Measurements from ENCODE around the gene ZBTB8OS.

Gene ZBTB8OS

DNA sequence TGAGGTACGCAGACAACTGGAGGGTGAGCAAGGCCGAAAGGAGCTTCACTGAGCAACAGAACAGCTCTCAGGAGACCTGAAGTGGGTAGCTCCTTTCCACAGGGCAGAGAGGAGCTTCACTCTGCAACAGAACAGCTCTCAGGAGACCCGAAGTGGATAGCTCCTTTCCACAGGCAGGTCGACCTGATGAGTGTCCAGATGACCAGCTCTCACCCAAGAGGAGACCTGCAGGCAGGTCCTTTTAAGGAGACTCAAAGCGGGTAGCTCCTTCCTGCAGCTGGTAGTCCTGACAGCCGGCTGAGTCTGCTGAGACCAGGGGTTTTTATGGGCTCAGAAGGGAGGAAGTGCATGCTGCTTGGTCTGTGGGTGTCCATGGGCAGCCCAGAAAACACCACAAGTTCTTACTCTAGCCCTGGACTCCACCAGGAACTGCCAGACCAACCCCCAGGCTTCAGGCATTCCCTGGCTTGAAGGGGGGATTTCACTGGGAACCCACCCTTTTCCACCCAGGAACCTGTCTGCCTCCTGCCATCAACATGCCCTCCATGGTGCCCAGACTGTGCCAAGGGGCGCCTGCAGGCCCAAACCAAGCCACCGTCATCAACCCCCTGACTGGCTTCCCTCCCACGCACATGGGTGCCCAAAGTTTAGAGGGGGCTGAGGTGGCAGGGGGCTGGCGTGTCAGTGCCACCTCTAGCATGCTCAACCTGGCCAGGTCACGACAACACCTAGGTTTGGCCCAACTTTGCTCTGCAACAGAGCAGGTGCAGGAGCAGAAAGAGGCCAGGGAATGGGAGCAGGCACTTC, 43.6 kb downstream of the ZBTB8OS start:
- no peak for DNase-seq

DNA sequence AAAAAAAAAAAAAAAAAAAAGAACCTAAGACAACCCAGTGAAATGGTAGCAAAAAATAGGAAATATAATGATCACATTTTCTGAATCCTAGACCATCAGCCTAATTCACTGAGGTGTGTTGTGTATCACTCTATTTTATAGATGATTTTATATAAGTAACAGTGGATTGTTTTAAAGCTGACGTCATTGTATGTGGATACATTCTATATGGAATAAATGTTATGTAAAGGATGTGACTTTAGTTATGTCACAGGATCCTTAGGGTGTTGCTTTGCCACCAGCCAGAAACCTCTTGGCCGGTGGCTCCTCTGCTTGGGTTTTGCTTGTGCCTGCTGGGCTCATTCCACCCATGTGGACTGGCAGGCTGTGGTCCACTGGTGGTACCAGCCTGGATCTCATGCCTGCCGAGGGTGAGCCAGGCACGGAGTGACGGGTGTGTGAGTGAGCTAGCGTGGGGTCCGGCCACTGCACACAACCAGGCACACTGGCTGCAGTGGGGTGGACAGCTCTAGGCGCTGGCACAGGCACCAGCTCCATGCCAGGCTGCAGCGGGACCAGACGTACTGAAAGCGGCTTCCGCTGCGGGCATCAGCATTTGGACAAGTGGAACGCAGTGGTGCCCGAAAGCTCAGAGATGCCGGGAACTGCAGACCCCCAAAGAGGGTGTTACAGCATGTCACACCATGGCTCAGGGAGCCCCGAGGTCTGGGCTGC, 44.5 kb downstream of the ZBTB8OS start:
- DNase-seq = no peak

DNA sequence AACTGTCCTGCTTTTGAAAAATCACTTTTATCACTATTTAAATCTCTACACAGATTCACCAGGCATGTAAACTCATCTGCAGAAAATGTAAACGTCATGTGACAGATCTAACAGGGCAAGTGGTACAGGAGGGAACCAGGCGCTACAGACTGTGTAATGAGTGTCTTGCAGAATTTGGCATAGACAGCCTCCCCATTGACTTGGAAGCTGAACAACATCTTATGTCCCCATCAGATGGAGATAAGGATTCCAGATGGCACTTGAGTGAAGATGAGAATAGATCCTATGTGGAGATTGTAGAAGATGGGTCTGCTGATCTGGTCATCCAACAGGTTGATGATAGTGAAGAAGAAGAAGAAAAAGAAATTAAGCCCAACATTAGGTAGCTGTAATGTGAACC, 50.3 kb downstream of the ZBTB8OS start:
- DNase-seq = no peak

DNA sequence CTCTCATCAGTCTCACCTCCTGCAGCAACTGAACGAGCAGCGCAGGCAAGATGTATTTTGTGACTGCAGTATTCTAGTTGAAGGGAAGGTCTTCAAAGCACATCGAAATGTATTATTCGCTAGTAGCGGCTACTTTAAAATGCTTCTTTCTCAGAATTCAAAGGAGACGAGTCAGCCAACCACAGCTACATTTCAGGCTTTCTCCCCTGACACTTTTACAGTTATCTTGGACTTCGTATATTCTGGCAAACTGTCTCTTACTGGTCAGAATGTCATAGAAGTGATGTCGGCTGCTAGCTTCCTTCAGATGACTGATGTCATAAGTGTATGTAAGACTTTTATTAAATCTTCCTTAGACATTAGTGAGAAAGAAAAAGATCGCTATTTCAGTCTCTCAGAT, 57.4 kb downstream of the ZBTB8OS start:
- DNase-seq = no peak

DNA sequence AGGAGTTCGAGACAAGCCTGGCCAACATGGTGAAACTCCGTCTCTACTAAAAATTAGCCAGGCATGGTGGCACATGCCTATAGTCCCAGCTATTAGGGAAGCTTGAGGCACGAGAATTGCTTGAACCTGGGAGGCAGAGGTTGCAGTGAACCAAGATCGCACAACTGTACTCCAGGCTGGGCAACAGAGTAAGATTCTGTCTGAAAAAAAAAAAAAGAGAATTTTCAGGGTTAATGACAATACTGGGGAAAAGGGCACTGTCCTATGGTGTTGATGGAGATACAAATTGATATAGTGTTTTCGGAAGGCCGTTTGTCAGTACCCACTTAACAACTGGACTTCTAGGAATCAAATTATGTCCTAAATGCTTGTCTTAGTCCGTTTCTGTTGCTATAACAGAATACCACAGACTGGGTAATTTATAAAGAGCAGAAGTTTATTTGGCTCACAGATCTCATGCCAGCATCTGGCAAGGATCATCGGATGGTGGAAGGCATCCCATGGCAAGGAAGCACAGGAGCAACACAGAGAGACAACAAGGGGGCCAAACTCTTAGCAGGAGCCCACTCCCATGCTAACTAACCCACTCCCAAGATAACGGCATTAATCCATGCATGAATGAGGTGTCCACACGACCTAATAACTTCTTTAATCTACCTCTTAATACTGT, 69.9 kb downstream of the ZBTB8OS start:
- no peak for DNase-seq
